Peyer's patch (tissue), 4 donors: Measurements from ENCODE around the gene CD47.

Source experiments
- POLR2A ChIP-seq, 2 donors: fragments of 450-650 bp; IDR thresholded peaks; one replicate each; pipeline ENCODE4 v1.5.1; 2017; ENCODE audit warnings: antibody characterized with exemption in 2 of 2, mild to moderate bottlenecking in 2 of 2, moderate library complexity in 2 of 2
- TF ChIP-seq, protein P1 (sequence below), 6 experiments: fragments of 450-650 bp in 4 of 6; fragments of 200-600 bp in 2 of 6; sonication (generic) in 1 of 6; IDR thresholded peaks; one replicate each; pipeline ENCODE4 v1.5.1; 2017 to 2019; ENCODE audit warnings: antibody characterized with exemption in 6 of 6, mild to moderate bottlenecking in 3 of 6, moderate library complexity in 1 of 6

GRCh38 chr3:108031895-108032294 lies 58.9 kb downstream of the CD47 start:
- TF ChIP-seq, protein P1, sequence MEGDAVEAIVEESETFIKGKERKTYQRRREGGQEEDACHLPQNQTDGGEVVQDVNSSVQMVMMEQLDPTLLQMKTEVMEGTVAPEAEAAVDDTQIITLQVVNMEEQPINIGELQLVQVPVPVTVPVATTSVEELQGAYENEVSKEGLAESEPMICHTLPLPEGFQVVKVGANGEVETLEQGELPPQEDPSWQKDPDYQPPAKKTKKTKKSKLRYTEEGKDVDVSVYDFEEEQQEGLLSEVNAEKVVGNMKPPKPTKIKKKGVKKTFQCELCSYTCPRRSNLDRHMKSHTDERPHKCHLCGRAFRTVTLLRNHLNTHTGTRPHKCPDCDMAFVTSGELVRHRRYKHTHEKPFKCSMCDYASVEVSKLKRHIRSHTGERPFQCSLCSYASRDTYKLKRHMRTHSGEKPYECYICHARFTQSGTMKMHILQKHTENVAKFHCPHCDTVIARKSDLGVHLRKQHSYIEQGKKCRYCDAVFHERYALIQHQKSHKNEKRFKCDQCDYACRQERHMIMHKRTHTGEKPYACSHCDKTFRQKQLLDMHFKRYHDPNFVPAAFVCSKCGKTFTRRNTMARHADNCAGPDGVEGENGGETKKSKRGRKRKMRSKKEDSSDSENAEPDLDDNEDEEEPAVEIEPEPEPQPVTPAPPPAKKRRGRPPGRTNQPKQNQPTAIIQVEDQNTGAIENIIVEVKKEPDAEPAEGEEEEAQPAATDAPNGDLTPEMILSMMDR (IDR thresholded peaks at IDR 0.05) = no peak
- no peak for TF ChIP-seq POLR2A (IDR thresholded peaks at IDR 0.05)
